ENCODE results near the gene RNASE4. TPM values are rescaled to one million over a fixed set of nuclear protein-coding genes. Genes with fewer than 3 reads are reported as not detected.
"Not testable (repeated sequence)": the region's sequence is repeated elsewhere in the genome, so short reads cannot be mapped to it uniquely, and the experiment has no call there.

RNASE4 gene
- total RNA-seq, 1 experiment from 2014 or later: 3.9 TPM

DNA sequence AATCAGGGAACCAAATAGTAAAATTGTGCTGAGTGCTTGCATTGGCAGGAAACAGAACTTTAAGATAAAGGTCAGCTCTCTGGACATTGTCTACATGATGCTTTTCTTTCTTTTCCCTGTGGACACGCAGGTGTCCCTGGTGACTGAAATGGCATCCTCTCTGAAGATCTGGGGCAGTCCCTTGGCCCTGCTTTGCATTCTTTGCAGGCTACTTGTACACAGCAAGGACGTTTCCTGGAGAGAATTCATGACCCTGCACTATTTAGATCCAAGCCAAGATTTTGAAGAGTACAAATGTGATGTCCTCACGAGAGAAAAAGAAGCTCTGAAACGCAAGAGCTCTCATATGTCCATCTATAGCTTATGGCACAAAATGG lies 50.1 kb downstream of the RNASE4 start:
- H3K4me1 ChIP-seq (ENCODE audit: control insufficient read depth in 1 of 2, insufficient read depth in 2 of 2, low read length in 2 of 2): no peaks in the 10 kb centered on the region
- H2AFZ ChIP-seq (ENCODE audit: low read depth, low read length, poor library complexity, severe bottlenecking): no peak overlapping the region
- no peak overlapping the region for H3K27ac ChIP-seq (ENCODE audit: low read depth, low read length)
- POLR2A ChIA-PET: no interaction called here
- H3K9me3 ChIP-seq (ENCODE audit: control insufficient read depth in 1 of 2, insufficient read depth in 1 of 2, low read depth in 1 of 2, low read length in 2 of 2): no peaks in the 10 kb centered on the region
- TF ChIP-seq POLR2A (IDR thresholded peaks at IDR 0.05; ENCODE audit: borderline replicate concordance, extremely low read depth, insufficient read depth, insufficient read length) (no peak), JUND (IDR thresholded peaks at IDR 0.05) (no peak), ELF1 (IDR thresholded peaks at IDR 0.05; ENCODE audit: borderline replicate concordance, low read depth) (no peak), FOSL1 (IDR thresholded peaks at IDR 0.05; ENCODE audit: low read depth) (no peak), RAD21 (IDR thresholded peaks at IDR 0.05; ENCODE audit: low read depth) (no peak), SRF (IDR thresholded peaks at IDR 0.05; ENCODE audit: low read depth) (no peak), YY1 (IDR thresholded peaks at IDR 0.05; ENCODE audit: extremely low read depth, insufficient replicate concordance, low read depth, low read length) (no peak), SP1 (IDR thresholded peaks at IDR 0.05; ENCODE audit: low read depth) (no peak), EZH2 (IDR thresholded peaks at IDR 0.05) (no peak), POLR2AphosphoS5 (IDR thresholded peaks at IDR 0.05; ENCODE audit: low read depth, low read length) (no peak), EZH2phosphoT487 (IDR thresholded peaks at IDR 0.05; ENCODE audit: borderline replicate concordance) (no peak), ZFX (IDR thresholded peaks at IDR 0.05) (no peak), ZNF274 (IDR thresholded peaks at IDR 0.05; ENCODE audit: low read depth, low read length) (no peak), CBX3 (IDR thresholded peaks at IDR 0.05; ENCODE audit: low read depth) (no peak), SIN3A (IDR thresholded peaks at IDR 0.05; ENCODE audit: low read depth) (no peak)
- TF ChIP-seq, protein P1, sequence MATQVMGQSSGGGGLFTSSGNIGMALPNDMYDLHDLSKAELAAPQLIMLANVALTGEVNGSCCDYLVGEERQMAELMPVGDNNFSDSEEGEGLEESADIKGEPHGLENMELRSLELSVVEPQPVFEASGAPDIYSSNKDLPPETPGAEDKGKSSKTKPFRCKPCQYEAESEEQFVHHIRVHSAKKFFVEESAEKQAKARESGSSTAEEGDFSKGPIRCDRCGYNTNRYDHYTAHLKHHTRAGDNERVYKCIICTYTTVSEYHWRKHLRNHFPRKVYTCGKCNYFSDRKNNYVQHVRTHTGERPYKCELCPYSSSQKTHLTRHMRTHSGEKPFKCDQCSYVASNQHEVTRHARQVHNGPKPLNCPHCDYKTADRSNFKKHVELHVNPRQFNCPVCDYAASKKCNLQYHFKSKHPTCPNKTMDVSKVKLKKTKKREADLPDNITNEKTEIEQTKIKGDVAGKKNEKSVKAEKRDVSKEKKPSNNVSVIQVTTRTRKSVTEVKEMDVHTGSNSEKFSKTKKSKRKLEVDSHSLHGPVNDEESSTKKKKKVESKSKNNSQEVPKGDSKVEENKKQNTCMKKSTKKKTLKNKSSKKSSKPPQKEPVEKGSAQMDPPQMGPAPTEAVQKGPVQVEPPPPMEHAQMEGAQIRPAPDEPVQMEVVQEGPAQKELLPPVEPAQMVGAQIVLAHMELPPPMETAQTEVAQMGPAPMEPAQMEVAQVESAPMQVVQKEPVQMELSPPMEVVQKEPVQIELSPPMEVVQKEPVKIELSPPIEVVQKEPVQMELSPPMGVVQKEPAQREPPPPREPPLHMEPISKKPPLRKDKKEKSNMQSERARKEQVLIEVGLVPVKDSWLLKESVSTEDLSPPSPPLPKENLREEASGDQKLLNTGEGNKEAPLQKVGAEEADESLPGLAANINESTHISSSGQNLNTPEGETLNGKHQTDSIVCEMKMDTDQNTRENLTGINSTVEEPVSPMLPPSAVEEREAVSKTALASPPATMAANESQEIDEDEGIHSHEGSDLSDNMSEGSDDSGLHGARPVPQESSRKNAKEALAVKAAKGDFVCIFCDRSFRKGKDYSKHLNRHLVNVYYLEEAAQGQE (IDR thresholded peaks at IDR 0.05; ENCODE audit: low read depth): no peak
- TF ChIP-seq, protein P2, sequence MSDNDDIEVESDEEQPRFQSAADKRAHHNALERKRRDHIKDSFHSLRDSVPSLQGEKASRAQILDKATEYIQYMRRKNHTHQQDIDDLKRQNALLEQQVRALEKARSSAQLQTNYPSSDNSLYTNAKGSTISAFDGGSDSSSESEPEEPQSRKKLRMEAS (IDR thresholded peaks at IDR 0.05): no peak
- TF ChIP-seq, protein P3, sequence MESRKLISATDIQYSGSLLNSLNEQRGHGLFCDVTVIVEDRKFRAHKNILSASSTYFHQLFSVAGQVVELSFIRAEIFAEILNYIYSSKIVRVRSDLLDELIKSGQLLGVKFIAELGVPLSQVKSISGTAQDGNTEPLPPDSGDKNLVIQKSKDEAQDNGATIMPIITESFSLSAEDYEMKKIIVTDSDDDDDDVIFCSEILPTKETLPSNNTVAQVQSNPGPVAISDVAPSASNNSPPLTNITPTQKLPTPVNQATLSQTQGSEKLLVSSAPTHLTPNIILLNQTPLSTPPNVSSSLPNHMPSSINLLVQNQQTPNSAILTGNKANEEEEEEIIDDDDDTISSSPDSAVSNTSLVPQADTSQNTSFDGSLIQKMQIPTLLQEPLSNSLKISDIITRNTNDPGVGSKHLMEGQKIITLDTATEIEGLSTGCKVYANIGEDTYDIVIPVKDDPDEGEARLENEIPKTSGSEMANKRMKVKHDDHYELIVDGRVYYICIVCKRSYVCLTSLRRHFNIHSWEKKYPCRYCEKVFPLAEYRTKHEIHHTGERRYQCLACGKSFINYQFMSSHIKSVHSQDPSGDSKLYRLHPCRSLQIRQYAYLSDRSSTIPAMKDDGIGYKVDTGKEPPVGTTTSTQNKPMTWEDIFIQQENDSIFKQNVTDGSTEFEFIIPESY (IDR thresholded peaks at IDR 0.05; ENCODE audit: extremely low read depth, insufficient replicate concordance, low read length): no peak
- CTCF ChIA-PET: no interaction called here
- intact Hi-C loops (cut with micrococcal nuclease): no loop called here
- H3K4me2 ChIP-seq (ENCODE audit: low read length): no peak overlapping the region
- DNase-seq (ENCODE audit: low read depth, low spot score) (no peak), ATAC-seq (no peak)
- no peak overlapping the region for H3K9ac ChIP-seq (ENCODE audit: low read length)
- peaks cover 8% of the 10 kb centered on the region for H3K27me3 ChIP-seq (ENCODE audit: insufficient read depth, low read length)
- H3K79me2 ChIP-seq (ENCODE audit: insufficient read depth, low read length): no peaks in the 10 kb centered on the region
- no peak overlapping the region for H3K4me3 ChIP-seq (replicated peaks in 1 of 2; ENCODE audit: low read depth in 1 of 2, low read length in 2 of 2)
- no TSS peak for BruUV-seq (replicated peaks)
- RAD21 ChIA-PET (ENCODE audit: low non-redundant PET in 1 of 2, low total read pairs in 2 of 2, uncharacterized antibody in 2 of 2, unreplicated experiment in 2 of 2): no interaction called here
- H3K36me3 ChIP-seq (ENCODE audit: control insufficient read depth in 1 of 2, insufficient read depth in 2 of 2, low read length in 2 of 2): no peaks in the 10 kb centered on the region
- H4K20me1 ChIP-seq (ENCODE audit: insufficient read depth): no peaks in the 10 kb centered on the region
- H3K9me2 ChIP-seq (ENCODE audit: insufficient read depth): no peaks in the 10 kb centered on the region

DNA sequence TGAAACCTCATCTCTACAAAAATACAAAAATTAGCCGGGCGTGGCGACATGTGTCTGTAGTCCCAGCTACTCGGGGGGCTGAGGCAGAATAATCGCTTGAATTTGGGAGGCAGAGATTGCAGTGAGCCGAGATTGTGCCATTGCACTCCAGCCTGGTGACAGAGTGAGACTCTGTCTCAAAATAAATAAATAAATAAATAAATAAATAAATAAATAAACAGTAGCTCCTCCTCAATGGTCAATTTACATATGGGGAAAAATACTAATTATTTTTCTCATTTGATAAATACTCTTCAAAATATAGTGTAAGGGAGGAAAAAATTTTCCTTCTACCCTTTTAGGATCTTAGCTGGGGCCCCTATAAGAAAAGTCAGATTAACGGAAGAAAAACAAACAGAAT lies 53.9 kb downstream of the RNASE4 start:
- H3K9me2 ChIP-seq (ENCODE audit: insufficient read depth); RAD21 ChIA-PET (ENCODE audit: low non-redundant PET in 1 of 2, low total read pairs in 2 of 2, uncharacterized antibody in 2 of 2, unreplicated experiment in 2 of 2); H3K4me1 ChIP-seq (ENCODE audit: control insufficient read depth in 1 of 2, insufficient read depth in 2 of 2, low read length in 2 of 2); BruUV-seq (replicated peaks); H3K27ac ChIP-seq (ENCODE audit: low read depth, low read length); H2AFZ ChIP-seq (ENCODE audit: low read depth, low read length, poor library complexity, severe bottlenecking); H3K9ac ChIP-seq (ENCODE audit: low read length); H3K4me3 ChIP-seq (replicated peaks in 1 of 2; ENCODE audit: low read depth in 1 of 2, low read length in 2 of 2); H3K9me3 ChIP-seq (ENCODE audit: control insufficient read depth in 1 of 2, insufficient read depth in 1 of 2, low read depth in 1 of 2, low read length in 2 of 2); H4K20me1 ChIP-seq (ENCODE audit: insufficient read depth); POLR2A ChIA-PET; H3K27me3 ChIP-seq (ENCODE audit: insufficient read depth, low read length); H3K79me2 ChIP-seq (ENCODE audit: insufficient read depth, low read length); H3K4me2 ChIP-seq (ENCODE audit: low read length); intact Hi-C loops (cut with micrococcal nuclease); ATAC-seq; DNase-seq (ENCODE audit: low read depth, low spot score); H3K36me3 ChIP-seq (ENCODE audit: control insufficient read depth in 1 of 2, insufficient read depth in 2 of 2, low read length in 2 of 2): not testable (repeated sequence)
- CTCF ChIA-PET: interaction anchor here (1.6 kb wide), 1 partner anchor 20 kb away, joined by 3 read pairs; no protein-coding TSS in a partner anchor
